IPS DF 4.7 (cell line): Measurements from ENCODE around the gene TMC6.
"Not testable (repeated sequence)": the region's sequence is repeated elsewhere in the genome, so short reads cannot be mapped to it uniquely, and the experiment has no call there.

Experiments used
- DNase-seq: peaks from one replicate; pipeline ENCODE4 v3.0.0-alpha.2; 2013; ENCODE audit warnings: low spot score; ENCODE audit errors: extremely low read depth

Gene TMC6

DNA sequence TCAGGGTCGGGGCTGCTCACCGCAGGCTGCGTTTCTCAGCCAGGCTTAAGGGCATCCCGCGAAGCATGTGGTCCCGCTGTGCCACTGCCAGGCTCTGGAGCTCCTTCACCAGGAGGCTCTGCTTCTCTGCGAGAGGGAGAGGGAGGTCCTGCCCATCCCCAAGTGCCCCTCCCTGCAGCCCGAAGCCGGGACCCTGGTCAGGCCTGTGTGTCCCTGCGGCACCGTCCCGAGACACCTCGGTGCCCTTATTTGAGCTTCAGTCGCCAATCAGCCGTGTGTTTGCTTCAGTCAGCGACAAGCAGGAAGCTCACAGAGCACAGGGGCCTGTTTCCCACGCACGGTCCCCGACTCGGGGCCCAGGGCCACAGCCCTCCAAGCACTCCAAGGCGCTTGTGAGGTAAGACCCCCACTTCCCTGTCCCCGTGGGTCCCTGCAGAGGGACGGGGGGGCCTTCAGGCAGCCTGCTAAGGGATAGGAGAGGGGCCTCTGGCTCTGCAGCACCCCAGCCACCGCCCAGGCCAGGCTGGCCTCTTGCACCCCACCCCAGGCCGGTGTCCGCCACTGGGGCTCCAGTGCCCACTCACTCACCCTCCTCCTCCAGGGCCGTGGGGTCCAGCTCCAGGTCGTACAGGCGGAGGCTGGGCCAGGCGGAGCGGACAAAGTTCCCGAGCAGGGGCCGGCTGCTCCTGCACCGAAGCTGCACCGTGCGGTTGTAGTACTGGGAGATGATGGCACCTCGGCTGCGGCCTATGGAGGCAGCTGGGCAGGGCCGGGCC lies 3.2 kb downstream of the TMC6 start:
- DNase-seq, result no peak

DNA sequence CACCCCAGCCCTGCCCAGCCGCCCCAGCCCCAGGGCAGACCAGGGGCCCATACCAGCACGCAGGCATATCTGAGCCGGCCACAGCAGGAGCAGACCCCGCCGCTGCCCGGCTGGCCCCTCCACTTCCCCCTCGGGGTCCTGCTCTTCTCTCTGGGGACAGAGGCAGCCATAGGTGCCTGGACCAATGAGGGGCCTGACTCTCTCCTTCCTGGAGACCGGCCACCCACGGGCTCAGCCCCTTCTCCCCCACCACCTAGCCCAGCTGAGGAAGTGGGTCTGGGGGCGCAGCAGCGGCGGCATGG lies 3.8 kb downstream of the TMC6 start:
- no peak for DNase-seq

DNA sequence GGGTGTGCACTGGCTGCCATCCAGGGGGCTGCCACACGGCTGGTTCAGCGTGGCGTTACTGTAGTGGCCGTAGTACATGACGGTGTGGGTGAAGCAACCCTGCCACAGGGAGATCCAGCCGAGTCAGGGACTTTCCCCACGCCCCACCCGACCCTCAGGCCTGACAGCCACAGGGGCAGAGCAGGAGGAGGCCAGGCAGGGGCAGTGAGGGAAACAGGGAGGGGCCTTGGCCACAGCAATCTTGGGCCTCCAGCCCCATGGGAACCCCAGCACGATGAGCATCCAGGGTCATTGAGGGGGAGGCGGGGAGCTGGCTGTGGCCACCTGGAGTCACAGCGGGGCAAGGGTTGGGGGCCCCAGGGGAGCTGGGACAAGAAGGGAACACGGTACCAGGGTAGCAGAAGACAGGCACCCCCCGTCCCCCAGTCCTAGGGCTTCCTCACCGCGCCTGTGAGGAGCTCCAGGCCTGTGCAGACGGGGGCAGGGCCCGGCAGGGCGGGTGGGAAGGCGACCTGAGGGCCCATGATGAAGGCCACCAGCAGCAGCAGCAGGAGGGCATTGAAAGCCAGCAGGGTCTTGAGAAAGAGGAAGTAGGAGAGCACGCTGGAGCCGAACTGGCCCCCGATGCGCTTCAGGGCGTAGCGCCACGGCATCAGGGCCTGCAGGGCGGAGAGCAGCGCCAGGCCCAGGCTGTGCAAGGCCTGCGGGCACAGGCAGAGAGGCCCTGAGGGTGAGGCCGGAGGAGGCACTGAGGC lies 4.3 kb downstream of the TMC6 start:
- DNase-seq, result no peak

DNA sequence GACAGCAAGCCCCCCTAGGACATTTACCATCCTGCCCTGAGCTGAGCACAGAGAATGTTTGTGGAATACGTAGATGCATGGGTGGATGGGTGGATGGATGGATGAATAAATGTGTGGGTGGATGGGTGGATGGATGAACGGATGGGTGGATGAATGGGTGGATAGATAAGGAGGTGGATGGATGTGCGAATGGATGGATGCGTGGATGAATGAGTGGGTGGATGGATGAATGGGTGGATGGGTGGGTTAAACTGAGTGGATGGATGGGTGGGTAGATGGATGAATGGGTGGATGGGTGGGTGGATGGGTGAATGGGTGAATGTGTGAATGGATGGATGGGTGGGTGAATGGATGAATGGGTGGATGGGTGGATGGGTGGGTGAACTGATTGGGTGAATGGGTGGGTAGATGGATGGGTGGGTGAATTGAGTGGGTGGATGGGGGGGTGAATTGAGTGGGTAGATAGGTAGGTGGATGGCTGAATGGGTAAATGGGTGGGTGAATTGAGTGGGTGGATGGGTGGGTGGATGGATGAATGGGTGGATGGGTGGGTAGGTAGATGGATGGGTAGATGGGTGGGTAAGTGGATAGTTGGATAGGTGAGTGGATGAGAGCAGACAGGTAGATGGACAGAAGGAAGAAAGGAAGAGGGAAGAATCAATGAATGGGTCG lies 5.2 kb downstream of the TMC6 start:
- no peak for DNase-seq

DNA sequence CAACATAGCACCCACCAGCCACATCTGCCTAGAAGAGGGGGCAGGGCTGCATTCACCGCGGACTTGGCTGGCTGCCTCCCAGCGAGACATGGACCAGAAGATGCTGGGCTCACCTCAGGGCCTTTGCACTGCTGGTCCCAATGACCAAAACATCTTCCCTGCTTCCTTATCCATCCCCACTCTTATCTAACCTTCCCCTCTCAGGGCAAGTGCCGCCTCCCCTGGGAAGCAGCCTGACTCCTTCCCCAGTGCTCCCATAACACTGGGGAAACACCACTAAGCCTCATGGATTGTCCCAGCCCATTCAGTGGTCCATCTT lies 5.7 kb downstream of the TMC6 start:
- DNase-seq, result no peak

DNA sequence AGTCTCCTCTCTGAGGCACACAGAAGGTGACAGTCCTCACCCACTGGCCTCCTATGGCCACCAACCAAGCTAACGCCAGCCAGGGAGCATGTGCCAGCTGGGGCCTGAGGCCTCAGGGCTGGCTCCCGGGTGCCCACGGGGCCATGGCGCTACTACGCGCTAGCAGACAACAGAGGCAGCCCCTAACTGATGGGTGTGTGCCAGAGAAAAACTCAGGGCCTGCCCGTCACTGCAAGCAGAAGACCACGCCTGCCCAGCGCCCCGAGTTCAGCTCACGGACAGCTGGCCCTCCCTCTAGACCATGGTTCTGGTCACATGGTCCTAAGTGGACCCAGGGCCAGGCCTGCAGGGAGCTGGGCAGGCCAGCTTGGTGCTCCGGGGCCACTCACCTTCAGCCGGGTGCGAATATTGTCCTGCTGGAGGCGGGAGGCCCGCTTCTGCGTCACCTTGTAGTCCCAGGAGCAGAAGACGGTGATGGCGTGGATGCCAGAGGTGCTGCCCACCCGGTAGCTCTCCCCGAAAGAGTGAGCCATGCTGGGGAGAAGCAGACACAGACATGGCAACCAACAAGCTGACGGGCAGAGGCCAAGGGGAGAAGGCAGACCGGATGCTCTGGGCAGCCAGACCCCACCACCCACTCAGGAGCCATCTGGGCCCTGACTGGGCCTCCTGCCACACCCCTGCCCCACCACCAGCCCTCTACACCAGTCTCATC lies 6.2 kb downstream of the TMC6 start:
- DNase-seq, result no peak

DNA sequence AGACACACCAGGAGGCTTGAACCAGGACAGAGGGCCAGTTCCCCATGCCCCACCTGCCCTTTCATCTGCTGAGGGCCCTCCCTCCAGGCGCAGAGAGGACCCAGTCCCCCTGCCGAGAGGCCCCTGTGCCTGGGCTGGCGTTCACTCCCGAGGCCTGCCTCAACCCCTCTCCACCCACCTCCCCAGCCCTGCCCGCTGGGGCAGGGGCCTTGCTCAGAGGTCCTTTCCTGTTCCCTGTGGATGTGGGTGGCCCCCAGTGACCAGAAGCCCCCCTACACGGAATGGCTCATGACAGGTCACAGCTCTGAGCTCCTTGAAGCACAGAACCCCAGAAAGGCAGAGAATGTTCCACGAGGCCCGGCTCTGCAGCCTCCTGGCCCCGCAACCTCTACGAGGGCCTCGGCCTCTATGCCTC lies 6.7 kb downstream of the TMC6 start:
- DNase-seq, result no peak

DNA sequence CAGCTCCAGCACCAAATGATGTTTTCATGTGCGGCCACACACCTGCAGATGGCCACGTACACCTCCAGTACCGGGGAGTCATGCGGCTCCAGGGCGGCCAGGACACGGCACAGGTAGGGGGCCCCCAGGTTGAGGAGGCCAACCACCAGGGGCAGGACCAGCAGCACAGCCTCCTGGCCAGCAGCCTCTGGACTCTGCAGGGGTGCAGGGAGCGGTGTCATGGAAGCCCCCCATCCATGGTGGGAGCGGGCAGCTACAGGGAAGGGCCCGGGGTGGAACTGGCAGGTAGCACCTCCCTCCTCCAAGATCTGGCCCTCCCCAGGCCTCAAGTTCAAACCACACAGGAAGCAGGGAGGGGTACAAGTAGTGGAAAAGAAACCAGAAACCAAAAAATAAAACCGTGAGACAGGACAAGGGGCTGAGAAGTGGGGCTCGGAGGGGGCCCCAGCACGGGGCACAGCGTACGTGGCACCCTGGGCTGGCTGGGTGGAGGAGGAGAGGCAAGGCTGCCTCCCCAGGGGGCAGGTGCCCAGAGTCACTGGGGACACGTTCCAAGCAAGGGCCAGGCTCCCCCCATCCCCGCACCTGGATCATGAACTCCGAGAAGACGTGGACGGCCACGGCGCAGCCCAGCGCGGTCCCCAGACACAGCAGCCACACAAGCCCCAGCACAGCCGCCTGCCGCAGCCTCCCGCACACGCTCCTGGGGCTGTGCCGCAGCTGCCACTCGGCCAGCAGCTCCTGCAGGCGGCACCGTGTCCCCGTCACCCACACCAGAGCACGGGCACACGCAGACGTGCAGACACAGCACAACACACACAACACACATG lies 7.4 kb downstream of the TMC6 start:
- no peak for DNase-seq

DNA sequence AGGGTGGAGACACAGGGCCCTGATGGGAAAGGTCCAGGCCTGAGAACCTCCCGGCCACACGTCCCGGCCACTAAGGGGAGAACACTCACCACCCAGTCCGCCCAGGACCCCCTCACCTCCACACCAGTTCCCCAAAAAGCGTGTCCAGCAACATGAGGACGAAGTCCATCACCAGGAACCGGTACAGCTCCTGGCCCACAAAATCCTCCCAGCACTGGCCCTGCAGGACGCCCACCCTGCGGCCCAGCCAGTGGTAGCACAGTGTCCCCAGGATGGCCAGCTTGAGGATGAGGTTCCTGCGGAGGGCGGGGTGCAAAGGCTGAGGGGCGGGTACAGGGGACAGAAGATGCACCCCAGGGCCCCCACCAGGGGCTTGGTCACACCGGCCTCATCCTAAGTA lies 8.0 kb downstream of the TMC6 start:
- DNase-seq, result no peak

DNA sequence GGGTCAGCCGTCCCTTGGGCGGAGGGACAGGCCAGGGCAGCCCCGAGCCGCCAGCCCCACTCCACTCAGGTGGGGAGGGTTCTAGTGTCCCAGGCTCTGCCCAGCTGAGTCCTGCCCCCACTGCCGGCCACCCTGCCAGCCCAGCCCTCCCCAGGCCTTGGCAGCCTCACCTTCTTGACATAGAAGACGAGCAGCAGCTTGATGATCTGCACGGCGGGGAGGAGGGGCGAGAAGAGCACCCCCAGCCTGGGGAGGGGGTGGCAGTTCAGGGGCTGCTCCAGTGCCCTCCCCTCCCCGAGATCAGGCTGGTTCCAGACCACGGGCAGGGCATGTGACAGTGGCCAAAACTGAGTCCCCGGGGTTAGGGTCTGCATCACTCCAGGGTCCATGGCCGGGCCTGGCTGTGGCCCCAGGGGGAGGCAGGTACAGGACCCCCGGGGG lies 9.7 kb downstream of the TMC6 start:
- DNase-seq, result no peak

DNA sequence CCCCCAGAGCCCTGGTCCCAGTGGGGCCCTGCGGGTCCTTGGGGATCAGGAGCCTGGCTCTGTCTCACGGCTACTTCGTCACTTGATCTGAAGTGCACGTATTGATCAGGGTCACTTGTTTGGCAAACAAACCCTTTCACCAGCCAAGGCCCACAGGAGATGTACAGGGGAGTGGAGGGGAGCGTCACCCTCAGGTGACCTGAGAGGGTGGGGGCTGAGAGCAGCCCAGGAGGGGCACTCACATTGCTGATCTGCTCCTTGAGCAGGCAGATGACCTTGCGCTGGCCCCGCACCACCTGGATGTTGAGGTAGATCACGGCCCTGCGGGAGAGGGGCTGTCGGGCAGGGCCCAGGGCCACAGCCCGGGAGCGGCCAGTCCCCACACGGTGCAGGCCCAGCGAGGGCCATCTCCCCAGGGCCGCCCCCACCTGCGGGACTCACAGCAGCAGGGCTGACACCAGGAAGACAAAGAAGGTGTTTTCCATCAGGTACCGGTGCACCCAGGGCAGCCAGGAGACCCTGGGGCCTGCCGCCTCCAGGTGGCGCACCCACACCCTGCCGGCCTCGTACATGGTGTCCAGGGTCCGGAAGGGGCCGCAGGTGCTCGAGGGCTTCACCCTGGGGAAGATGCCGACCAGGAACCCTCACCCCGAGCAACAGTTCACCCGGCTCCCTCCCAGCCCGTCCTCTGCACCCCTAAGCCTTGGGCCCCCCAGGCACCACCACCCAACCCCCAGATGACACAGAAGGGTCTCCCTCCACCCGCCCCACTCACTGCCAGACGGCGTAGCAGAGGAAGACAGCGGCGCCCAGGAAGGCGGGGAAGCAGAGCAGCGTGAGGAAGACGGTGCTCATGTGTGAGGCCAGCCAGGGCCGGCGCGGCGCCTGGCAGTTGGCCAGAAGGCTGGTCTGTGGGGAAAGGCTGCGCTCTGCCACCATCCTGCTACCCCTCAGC lies 11.3 kb downstream of the TMC6 start:
- DNase-seq, result no peak

DNA sequence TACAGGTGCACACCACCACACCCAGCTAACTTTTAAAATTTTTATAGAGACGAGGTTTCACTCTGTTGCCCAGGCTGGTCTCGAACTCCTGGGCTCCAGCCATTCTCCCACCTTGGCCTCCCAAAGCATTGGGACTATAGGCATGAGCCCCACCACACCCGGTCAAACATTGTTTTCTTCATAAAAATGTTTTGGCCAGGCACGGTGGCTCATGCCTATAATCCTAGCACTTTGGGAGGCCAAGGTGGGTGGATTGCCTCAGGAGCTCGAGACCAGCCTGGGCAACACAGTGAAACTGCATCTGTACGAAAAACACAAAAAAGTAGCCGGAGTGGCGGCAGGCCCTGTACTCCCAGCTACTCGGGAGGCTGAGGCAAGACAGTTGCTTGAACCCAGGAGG lies 12.1 kb downstream of the TMC6 start:
- DNase-seq, result no peak

DNA sequence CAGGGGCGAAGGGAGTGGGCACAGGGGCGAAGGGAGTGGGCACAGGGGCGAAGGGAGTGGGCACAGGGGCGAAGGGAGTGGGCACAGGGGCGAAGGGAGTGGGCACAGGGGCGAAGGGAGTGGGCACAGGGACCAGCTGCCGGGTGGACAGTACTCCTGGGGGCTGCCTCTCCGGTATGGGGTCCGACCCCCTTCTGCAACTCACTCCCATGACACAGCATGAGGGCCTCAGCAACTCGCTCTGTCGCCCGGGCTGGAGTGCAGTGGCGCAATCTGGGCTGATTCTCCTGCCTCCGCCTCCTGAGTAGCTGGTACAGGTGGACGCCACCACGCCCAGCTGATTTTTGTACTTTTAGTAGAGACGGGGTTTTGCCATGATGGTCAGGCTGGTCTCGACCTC lies 12.8 kb downstream of the TMC6 start:
- DNase-seq, result not testable (repeated sequence)

DNA sequence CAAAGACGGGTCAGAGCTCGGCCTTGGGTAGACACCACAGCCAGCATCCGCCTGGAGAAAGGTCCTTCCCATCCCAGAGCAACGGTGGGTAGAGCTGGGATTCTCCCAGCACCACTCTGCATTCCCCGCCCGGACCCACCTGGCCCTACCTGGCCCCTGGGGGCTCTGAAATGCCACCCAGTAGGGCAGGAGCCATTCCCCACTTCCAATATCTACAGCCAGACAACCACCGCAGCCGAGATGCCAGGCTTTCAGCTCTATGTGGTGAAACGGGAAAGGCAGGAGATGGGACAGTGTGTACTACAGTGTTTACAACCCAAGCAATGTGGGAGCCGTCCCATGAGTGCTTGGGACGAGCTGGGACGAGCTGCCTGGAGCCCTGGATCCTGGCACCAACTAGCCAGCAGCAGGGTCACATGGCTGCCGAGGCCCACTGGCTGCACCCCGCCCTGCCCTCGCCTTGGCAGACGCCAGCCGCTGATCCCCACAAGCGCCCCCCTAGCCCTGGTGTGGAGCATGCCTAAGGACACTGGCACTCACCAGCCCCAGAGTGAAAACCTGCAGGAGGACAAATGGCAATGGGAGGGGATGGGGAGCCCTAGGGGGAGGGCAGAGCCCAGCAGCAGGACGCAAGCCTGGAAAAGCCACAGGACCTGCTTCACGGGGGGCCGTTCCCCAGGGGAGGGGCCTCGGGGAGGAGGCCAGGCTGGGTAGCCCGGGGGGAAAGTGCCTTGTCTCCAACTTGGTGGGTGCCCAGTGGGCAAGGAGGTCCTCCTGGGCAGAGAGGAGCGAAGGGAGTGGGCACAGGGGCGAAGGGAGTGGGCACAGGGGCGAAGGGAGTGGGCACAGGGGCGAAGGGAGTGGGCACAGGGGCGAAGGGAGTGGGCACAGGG lies 13.5 kb downstream of the TMC6 start:
- DNase-seq, result no peak

DNA sequence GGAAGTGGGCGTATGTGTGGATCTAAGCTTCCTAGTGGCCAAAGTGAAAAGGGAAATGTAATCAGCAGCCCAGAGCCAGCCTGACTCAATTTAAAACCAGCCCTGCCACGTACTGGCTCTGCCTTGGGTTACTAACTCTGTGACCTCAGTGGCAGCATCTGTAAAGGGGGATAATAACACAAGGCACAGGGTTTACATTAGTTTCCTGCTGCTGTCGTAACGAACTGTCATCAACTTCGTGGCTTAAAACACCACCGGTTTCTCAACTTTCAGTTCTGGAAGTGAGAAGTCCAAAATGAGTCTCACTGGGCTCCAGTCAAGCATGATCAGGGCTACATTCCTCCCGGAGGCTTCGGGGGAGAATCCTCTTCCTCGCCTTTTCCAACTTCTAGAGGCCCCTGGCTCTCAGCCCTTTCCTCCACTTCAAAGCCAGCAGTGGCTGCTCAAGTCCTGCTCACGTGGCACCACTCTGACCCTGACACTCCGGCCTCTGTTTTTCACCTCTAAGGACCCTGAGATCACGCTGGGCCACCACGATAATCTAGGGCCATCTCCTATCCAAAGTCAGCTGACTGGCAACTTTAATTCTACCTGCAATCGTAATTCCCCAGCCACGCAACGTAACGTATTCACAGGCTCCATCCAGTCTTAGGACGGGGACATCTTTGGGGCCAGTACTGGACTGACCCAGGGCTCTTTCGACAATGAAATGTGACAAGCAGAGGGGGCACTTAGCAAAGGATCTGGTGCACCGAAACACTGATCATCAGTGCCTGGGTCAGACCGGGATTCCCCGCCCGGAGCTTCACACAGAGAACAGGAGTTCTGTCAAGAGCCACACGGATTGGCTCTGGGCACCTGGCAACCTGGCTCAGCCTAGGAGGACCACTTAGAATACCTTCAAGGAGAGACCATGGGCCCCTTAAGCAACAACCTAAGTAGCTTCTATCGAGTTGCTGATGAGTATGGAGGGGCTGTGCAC lies 14.5 kb downstream of the TMC6 start:
- no peak for DNase-seq

DNA sequence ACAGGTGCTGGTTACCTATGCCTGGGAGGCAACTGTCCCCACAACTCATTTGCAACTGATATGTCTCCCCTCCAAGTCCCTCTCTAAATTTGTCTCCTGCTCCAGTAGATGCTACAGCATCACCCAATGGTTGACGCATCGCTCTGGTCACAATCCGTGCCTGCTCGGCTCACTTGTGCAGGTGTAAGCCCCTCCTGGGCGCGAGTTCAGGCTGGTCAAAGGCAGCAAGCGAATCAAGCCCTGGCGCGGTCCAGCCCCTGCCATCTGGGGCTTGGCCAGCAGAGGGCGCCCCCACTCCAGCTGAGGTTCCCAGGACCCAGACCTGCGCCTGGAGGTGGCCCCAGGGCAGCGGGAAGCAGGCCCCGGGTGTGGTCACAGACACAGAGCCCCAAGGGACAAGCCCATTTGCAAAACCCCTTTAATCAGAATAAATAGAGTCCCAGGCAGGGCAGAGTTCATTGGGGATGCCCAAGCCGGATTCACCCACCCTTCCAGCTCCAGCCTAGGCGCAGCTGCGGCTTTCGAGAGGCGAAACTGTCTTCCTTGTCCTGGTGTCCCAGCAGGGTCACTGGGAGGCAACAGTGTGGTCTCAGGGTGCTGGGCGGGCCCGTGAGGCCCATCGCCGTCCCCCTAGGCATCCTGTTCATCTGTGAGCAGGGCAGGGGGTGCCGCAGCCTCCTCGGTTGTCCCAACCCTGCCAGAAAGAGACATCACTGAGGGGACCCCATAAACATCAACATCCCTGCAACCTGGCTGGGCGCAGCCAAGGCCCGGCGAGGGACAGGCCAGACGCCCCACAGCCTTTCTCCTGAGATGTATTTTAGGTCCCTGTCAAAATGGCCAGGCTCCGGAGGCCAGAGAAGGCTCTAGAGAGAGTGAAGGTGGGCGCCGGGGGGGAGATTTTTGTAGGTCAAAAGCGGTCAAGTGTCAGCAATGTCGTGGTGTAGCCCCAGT lies 15.8 kb downstream of the TMC6 start:
- no peak for DNase-seq
